IMR-90 (cell line): ENCODE data around the gene OTULINL.

Experiments
- BHLHE40 ChIP-seq: fragments of 150-350 bp; IDR thresholded peaks from 2 replicates; pipeline ENCODE4 v1.6.1; 2016; ENCODE audit warnings: mild to moderate bottlenecking, low read depth, low read length
- CEBPB ChIP-seq: IDR thresholded peaks from 2 replicates; pipeline ENCODE4 v1.6.1; 2012; ENCODE audit warnings: low read depth, low read length, improper control_type of control experiment
- CHD1 ChIP-seq: IDR thresholded peaks from 2 replicates; pipeline ENCODE4 v1.6.1; 2012; ENCODE audit warnings: low read depth, low read length, improper control_type of control experiment
- FOS ChIP-seq: fragments of 150-350 bp; IDR thresholded peaks from 2 replicates; pipeline ENCODE4 v1.6.1; 2016; ENCODE audit warnings: low read depth, low read length
- MXI1 ChIP-seq: IDR thresholded peaks from 2 replicates; pipeline ENCODE4 v1.6.1; 2012; ENCODE audit warnings: low read depth, mild to moderate bottlenecking, low read length, moderate library complexity, borderline replicate concordance
- POLR2A ChIP-seq: IDR thresholded peaks from 2 replicates; pipeline ENCODE4 v1.6.1; 2012; ENCODE audit warnings: mild to moderate bottlenecking, low read depth, low read length
- RAD21 ChIP-seq: IDR thresholded peaks from 2 replicates; pipeline ENCODE4 v1.6.1; 2012; ENCODE audit warnings: low read length, improper control_type of control experiment
- RCOR1 ChIP-seq: IDR thresholded peaks from 2 replicates; pipeline ENCODE4 v1.6.1; 2012; ENCODE audit warnings: mild to moderate bottlenecking, low read length, improper control_type of control experiment; ENCODE audit not compliant: insufficient replicate concordance
- RFX5 ChIP-seq: IDR thresholded peaks from 2 replicates; pipeline ENCODE4 v1.8.0; 2012; ENCODE audit warnings: low read depth, mild to moderate bottlenecking, low read length, moderate library complexity
- SMC3 ChIP-seq: fragments of 150-350 bp; IDR thresholded peaks from 2 replicates; pipeline ENCODE4 v1.6.1; 2016; ENCODE audit warnings: low read depth, mild to moderate bottlenecking, antibody characterized with exemption, low read length, moderate library complexity
- TF ChIP-seq, protein P1 (sequence below): conservative IDR thresholded peaks from 2 replicates; pipeline ENCODE4 v1.5.1; 2012; ENCODE audit warnings: mild to moderate bottlenecking, low read depth, low read length, improper control_type of control experiment
- TF ChIP-seq, protein P2 (sequence below): fragments of 150-350 bp; IDR thresholded peaks from 2 replicates; pipeline ENCODE4 v1.6.1; 2017; ENCODE audit warnings: mild to moderate bottlenecking, antibody characterized with exemption, low read length, low read depth
- TF ChIP-seq, protein P3 (sequence below): fragments of 150-350 bp; IDR thresholded peaks from 2 replicates; pipeline ENCODE4 v1.6.1; 2016; ENCODE audit warnings: low read depth, mild to moderate bottlenecking, low read length, moderate library complexity, borderline replicate concordance

DNA sequence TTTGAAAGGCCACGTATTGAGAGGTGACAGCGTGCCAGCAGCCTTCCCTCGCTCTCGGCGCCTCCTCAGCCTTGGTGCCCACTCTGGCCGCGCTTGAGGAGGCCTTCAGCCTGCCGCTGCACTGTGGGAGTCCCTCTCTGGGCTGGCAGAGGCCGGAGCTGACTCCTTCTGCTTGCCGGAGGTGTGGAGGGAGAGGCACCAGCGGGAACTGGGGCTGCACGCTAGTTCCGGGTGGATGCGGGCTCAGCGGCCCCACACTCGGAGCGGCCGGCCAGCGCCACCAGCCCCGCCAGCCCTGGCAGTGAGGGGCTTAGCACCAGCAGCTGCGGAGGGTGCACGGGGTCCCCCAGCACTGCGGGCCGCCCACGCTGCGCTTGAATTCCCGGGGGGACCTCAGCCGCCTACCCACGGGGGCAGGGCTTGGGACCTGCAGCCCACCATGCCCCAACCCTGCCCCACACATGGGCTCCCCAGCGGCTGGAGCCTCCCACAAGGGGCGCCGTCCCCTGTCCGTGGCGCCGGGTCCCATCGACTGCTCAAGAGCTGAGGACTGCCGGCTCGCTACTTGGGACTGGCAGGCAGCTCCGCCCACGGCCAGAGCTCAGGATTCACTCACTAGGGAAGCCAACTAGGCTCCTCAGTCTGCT, 4.4 kb upstream of the OTULINL start:
- TF ChIP-seq CEBPB, result no peak
- no peak for TF ChIP-seq RAD21
- TF ChIP-seq, protein P1, sequence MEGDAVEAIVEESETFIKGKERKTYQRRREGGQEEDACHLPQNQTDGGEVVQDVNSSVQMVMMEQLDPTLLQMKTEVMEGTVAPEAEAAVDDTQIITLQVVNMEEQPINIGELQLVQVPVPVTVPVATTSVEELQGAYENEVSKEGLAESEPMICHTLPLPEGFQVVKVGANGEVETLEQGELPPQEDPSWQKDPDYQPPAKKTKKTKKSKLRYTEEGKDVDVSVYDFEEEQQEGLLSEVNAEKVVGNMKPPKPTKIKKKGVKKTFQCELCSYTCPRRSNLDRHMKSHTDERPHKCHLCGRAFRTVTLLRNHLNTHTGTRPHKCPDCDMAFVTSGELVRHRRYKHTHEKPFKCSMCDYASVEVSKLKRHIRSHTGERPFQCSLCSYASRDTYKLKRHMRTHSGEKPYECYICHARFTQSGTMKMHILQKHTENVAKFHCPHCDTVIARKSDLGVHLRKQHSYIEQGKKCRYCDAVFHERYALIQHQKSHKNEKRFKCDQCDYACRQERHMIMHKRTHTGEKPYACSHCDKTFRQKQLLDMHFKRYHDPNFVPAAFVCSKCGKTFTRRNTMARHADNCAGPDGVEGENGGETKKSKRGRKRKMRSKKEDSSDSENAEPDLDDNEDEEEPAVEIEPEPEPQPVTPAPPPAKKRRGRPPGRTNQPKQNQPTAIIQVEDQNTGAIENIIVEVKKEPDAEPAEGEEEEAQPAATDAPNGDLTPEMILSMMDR, result no peak
- no peak for TF ChIP-seq POLR2A
- TF ChIP-seq MXI1, result no peak
- TF ChIP-seq SMC3, result no peak
- TF ChIP-seq, protein P2, sequence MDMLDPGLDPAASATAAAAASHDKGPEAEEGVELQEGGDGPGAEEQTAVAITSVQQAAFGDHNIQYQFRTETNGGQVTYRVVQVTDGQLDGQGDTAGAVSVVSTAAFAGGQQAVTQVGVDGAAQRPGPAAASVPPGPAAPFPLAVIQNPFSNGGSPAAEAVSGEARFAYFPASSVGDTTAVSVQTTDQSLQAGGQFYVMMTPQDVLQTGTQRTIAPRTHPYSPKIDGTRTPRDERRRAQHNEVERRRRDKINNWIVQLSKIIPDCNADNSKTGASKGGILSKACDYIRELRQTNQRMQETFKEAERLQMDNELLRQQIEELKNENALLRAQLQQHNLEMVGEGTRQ, result no peak
- no peak for TF ChIP-seq RCOR1
- no peak for TF ChIP-seq FOS
- TF ChIP-seq BHLHE40, result no peak
- no peak for TF ChIP-seq RFX5
- no peak for TF ChIP-seq CHD1
- TF ChIP-seq, protein P3, sequence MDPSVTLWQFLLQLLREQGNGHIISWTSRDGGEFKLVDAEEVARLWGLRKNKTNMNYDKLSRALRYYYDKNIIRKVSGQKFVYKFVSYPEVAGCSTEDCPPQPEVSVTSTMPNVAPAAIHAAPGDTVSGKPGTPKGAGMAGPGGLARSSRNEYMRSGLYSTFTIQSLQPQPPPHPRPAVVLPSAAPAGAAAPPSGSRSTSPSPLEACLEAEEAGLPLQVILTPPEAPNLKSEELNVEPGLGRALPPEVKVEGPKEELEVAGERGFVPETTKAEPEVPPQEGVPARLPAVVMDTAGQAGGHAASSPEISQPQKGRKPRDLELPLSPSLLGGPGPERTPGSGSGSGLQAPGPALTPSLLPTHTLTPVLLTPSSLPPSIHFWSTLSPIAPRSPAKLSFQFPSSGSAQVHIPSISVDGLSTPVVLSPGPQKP, result no peak
